GM12872 (cell line): ENCODE measurements around the gene SOX6.

Experiments
- CTCF ChIP-seq: IDR thresholded peaks from 3 replicates; pipeline ENCODE4 v1.5.1; 2011; ENCODE audit warnings: low read depth, mild to moderate bottlenecking, low read length, moderate library complexity; ENCODE audit not compliant: insufficient read depth

Gene SOX6

GRCh38 chr11:16394947-16395346, 38.6 kb upstream of the SOX6 start:
- no peak for TF ChIP-seq CTCF

GRCh38 chr11:16393340-16393739, 37.0 kb upstream of the SOX6 start:
- TF ChIP-seq CTCF: no peak

- TF ChIP-seq CTCF: no peak
Observed at GRCh38 chr11:16392616-16393015, 36.3 kb upstream of the SOX6 start.

GRCh38 chr11:16385099-16385498, 28.8 kb upstream of the SOX6 start:
- TF ChIP-seq CTCF: no peak

- TF ChIP-seq CTCF: no peak
Observed at GRCh38 chr11:16382638-16383380, 26.5 kb upstream of the SOX6 start.

- no peak for TF ChIP-seq CTCF
Observed at GRCh38 chr11:16382186-16382585, 25.8 kb upstream of the SOX6 start.

- TF ChIP-seq CTCF: no peak
Observed at GRCh38 chr11:16380941-16381568, 24.7 kb upstream of the SOX6 start.
